ENCODE data around the gene HDAC5. TPM values are rescaled to one million over a fixed set of nuclear protein-coding genes. Genes with fewer than 3 reads are reported as not detected.

The HDAC5 gene
- total RNA-seq, 4 donors from 2014 or later: 45.3 to 182 (median 70.8) TPM

DNA sequence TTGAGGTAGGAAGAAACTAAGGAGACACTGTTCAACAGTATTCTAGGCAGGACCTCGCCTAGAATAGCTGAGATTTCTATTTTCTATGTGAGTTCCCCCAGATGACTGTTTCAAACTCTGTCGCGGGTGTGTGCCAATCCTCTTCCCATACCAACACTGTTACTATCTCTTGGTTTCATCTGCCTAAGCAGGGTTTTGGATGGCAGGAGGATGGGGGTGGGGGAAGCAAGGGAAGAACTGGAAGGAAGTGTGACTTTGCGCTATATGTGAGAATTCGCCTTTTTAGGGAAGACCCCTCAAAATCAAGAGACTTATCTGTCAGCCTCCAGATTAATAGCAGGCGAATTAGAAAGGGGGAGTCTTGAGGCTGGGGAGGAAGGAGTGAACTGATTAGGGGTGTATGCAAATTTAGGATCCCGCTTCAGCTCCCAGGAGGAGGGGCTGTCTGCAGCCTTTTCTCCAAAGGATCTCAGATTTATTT, 53.4 kb downstream of the HDAC5 start:
- Histone ChIP-seq H3K27me3 (no peaks in the 10 kb centered on the region), H3K4me3 (peak overlapping the region; percentile 5 to 87 (median 62)), H3K4me1 (peaks cover 17 to 42% (median 29%) of the 10 kb centered on the region in 4 donors), H3K9me3 (no peaks in the 10 kb centered on the region), H3K36me3 (no peaks in the 10 kb centered on the region), H3K27ac (peak overlapping the region; percentile 91 to 96 (median 91))
- in situ Hi-C loops (cut with MboI; ENCODE audit: low pct_ligation_motif_present in 1 of 4, low pct_unique_long_range_greater_than_20kb in 1 of 4, low sequenced_read_pairs in 3 of 4): loop anchor here in 1 of 4 donors (25.0 kb wide), 1 partner anchor 92 kb away; the partner anchor contains the start of gene ASB16
- 38 to 43% methylated on average over 4 to 7 of the region's 7 CpGs for WGBS, 2 donors (ENCODE audit: low coverage in 1 of 2)
- no peak for DNase-seq
- intact Hi-C loops (cut with DNase I; ENCODE audit: low total_unique reads): no loop called here
- TF ChIP-seq EP300 (IDR thresholded peaks at IDR 0.05; ENCODE audit: low read depth) (no peak), POLR2AphosphoS5 (IDR thresholded peaks at IDR 0.05) (no peak), POLR2A (IDR thresholded peaks at IDR 0.05) (no peak)
- TF ChIP-seq, protein P1, sequence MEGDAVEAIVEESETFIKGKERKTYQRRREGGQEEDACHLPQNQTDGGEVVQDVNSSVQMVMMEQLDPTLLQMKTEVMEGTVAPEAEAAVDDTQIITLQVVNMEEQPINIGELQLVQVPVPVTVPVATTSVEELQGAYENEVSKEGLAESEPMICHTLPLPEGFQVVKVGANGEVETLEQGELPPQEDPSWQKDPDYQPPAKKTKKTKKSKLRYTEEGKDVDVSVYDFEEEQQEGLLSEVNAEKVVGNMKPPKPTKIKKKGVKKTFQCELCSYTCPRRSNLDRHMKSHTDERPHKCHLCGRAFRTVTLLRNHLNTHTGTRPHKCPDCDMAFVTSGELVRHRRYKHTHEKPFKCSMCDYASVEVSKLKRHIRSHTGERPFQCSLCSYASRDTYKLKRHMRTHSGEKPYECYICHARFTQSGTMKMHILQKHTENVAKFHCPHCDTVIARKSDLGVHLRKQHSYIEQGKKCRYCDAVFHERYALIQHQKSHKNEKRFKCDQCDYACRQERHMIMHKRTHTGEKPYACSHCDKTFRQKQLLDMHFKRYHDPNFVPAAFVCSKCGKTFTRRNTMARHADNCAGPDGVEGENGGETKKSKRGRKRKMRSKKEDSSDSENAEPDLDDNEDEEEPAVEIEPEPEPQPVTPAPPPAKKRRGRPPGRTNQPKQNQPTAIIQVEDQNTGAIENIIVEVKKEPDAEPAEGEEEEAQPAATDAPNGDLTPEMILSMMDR (IDR thresholded peaks at IDR 0.05): no peak

DNA sequence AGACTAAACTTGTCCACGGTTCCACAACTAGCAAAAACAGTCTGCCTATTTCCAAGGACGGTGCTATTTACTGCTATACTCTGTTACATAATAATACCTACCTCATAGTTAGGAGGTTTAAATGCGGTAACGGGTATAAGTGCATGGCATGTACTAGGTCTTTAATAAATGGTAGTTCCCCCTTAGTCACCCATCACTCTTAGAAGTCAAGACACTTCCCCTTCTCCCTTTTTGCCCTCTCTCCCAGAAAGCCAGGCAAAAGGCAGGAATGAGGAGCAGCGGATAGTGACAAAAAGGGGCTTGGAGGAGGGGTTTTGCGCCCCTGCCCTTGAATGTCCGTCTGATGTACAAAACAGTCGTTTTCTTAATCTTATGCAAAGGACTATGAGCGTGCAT, 55.9 kb downstream of the HDAC5 start:
- DNase-seq: no peak
- Histone ChIP-seq H3K27me3 (no peaks in the 10 kb centered on the region), H3K9me3 (no peaks in the 10 kb centered on the region), H3K4me1 (peaks cover 17 to 51% (median 31%) of the 10 kb centered on the region in 4 donors), H3K36me3 (peaks cover 0 to 10% (median 5%) of the 10 kb centered on the region in 4 donors), H3K4me3 (no peak overlapping the region), H3K27ac (peak overlapping the region; percentile 92 to 98 (median 95))
- TF ChIP-seq EP300 (IDR thresholded peaks at IDR 0.05; ENCODE audit: low read depth) (no peak), POLR2A (IDR thresholded peaks at IDR 0.05) (no peak), POLR2AphosphoS5 (IDR thresholded peaks at IDR 0.05) (no peak)
- TF ChIP-seq, protein P1 (IDR thresholded peaks at IDR 0.05): no peak
- in situ Hi-C loops (cut with MboI; ENCODE audit: low pct_ligation_motif_present in 1 of 4, low pct_unique_long_range_greater_than_20kb in 1 of 4, low sequenced_read_pairs in 3 of 4) (loop anchor here in 1 of 4 donors (25.0 kb wide), 1 partner anchor 95 kb away; the partner anchor contains the start of gene ASB16), intact Hi-C loops (cut with DNase I; ENCODE audit: low total_unique reads) (no loop called here)
- 89 to 90% methylated on average over 8 to 9 of the region's 9 CpGs for WGBS, 2 donors (ENCODE audit: low coverage in 1 of 2)

GRCh38 chr17:44066204-44066930, 57.1 kb downstream of the HDAC5 start, which contains the start of gene LSM12:
Gene LSM12 (minus strand): TSS chr17:44066671. CDS start chr17:44066587, 84 bp downstream.
- WGBS, 2 donors (ENCODE audit: low coverage in 1 of 2): 0 to 2% methylated on average over 4 to 31 of the region's 65 CpGs
- Histone ChIP-seq H3K9me3 (no peaks in the 10 kb centered on the region), H3K4me1 (peaks cover 12 to 43% (median 24%) of the 10 kb centered on the region in 4 donors), H3K27me3 (no peaks in the 10 kb centered on the region), H3K4me3 (peak within 1 kb of the TSS; percentile 45 to 76 (median 67)), H3K27ac (peak within 1 kb of the TSS; percentile 92 to 98 (median 95)), H3K36me3 (peaks cover 0 to 20% (median 9%) of the 10 kb centered on the region in 4 donors)
- TF ChIP-seq POLR2AphosphoS5 (IDR thresholded peaks at IDR 0.05) (peak; percentile 70 to 78 (median 77)), EP300 (IDR thresholded peaks at IDR 0.05; ENCODE audit: low read depth) (no peak), POLR2A (IDR thresholded peaks at IDR 0.05) (peak; percentile 59)
- TF ChIP-seq, protein P1 (IDR thresholded peaks at IDR 0.05): no peak
- intact Hi-C loops (cut with DNase I; ENCODE audit: low total_unique reads) (no loop called here), in situ Hi-C loops (cut with MboI; ENCODE audit: low pct_ligation_motif_present in 1 of 4, low pct_unique_long_range_greater_than_20kb in 1 of 4, low sequenced_read_pairs in 3 of 4) (loop anchor here in 1 of 4 donors (25.0 kb wide), 1 partner anchor 96 kb away; the partner anchor contains the start of gene ASB16)
- peak; percentile 94 for DNase-seq

GRCh38 chr17:44065668-44066203, 57.7 kb downstream of the HDAC5 start:
- H3K36me3 ChIP-seq: peaks cover 0 to 20% (median 9%) of the 10 kb centered on the region in 4 donors
- H3K27ac ChIP-seq: peak overlapping the region; percentile 92 to 98 (median 95)
- H3K4me1 ChIP-seq: peaks cover 10 to 38% (median 19%) of the 10 kb centered on the region in 4 donors
- H3K27me3 ChIP-seq: no peaks in the 10 kb centered on the region
- intact Hi-C loops (cut with DNase I; ENCODE audit: low total_unique reads): no loop called here
- no peak for DNase-seq
- TF ChIP-seq, protein P1 (IDR thresholded peaks at IDR 0.05): no peak
- no peak for TF ChIP-seq POLR2A (IDR thresholded peaks at IDR 0.05)
- TF ChIP-seq POLR2AphosphoS5 (IDR thresholded peaks at IDR 0.05): no peak
- H3K4me3 ChIP-seq: peak overlapping the region; percentile 45 to 76 (median 67)
- in situ Hi-C loops (cut with MboI; ENCODE audit: low pct_ligation_motif_present in 1 of 4, low pct_unique_long_range_greater_than_20kb in 1 of 4, low sequenced_read_pairs in 3 of 4): loop anchor here in 1 of 4 donors (25.0 kb wide), 1 partner anchor 97 kb away; the partner anchor contains the start of gene ASB16
- no peaks in the 10 kb centered on the region for H3K9me3 ChIP-seq
- 0 to 1% methylated on average over 3 to 9 of the region's 9 CpGs for whole genome bisulfite sequencing, 2 donors (ENCODE audit: low coverage in 1 of 2)

Measured in transverse colon (tissue), 4 donors.